Retinal pigment epithelial cell (primary cell): ENCODE data around the gene ADAMTS19.

Source experiments
- DNase-seq: peaks from one replicate; pipeline ENCODE4 v3.0.0-alpha.2; 2010; ENCODE audit warnings: low read depth
- H3K4me3 ChIP-seq: 2 replicates; pipeline ENCODE4 v1.5.1; 2011; ENCODE audit warnings: mild to moderate bottlenecking, low read length, control low read depth, moderate library complexity
- CTCF ChIP-seq: conservative IDR thresholded peaks from 2 replicates; pipeline ENCODE4 v1.5.1; 2011; ENCODE audit warnings: low read depth, low read length, control low read depth, inconsistent platforms

ADAMTS19 gene

DNA sequence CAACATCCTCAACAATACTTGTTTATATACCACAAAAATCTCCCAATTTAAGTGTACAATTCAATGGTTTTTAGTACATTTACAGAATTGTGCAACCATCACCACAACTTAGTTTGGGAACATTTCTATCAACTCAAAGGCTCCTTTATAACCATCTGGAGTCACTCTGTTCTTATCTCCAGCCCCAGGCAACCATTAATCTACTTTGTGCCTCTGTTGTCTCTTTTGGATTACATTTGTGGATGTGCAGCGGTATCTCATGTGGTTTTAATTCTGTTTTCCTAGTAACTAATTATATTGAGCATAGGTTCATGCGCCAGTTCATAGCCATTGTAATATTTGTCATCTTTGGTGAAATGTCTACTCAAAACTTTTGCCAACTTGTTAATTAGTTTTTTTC lies 14.4 kb downstream of the ADAMTS19 start:
- no peak overlapping the region for H3K4me3 ChIP-seq
- no peak for TF ChIP-seq CTCF
- DNase-seq: no peak

DNA sequence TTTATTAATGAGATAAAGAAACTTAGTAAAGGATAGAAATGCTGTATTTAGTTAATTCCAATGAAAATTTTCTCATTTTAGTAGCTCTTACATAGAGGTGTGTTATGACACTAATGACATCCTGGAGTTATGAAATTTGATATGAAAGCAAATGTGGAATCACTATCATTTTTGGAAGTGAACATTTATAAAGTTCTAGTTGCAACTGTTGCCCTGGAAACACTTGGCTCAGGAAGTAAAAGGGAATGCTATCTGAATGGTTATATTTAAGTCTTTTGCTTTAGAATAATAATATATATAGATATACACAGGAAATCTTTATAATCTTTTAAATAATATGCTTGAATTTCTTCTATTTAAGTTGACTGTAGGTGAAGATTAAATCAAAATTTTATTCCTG lies 16.7 kb downstream of the ADAMTS19 start:
- no peak for DNase-seq
- no peak for TF ChIP-seq CTCF
- H3K4me3 ChIP-seq: no peak overlapping the region

- TF ChIP-seq CTCF: no peak
- H3K4me3 ChIP-seq: no peak overlapping the region
- DNase-seq: no peak
These were observed 17.4 kb downstream of the ADAMTS19 start for GRCh38 chr5:129477532-129477931.

DNA sequence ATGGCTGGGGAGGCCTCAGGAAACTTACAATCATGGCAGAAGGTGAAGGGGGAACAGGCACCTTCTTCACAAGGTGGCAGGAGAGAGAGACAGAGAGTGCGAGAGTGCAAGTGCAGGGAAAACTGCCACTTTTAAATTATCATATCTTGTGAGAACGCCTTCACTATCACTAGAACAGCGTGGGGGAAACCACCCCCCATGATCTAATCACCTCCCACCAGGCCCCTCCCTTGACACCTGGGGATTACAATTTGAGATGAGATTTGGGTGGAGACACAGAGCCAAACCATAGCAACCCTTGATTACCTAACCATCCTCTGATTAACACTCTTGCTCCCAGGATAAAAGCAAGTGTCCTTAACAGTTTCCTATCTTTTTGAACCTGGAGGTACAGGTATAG lies 21.1 kb downstream of the ADAMTS19 start:
- no peak for TF ChIP-seq CTCF
- no peak for DNase-seq
- no peak overlapping the region for H3K4me3 ChIP-seq

GRCh38 chr5:129496421-129496820 lies 36.3 kb downstream of the ADAMTS19 start:
- no peak overlapping the region for H3K4me3 ChIP-seq
- DNase-seq: no peak
- no peak for TF ChIP-seq CTCF

GRCh38 chr5:129496864-129497595 lies 36.9 kb downstream of the ADAMTS19 start:
- H3K4me3 ChIP-seq: no peak overlapping the region
- no peak for DNase-seq
- TF ChIP-seq CTCF: no peak

GRCh38 chr5:129499208-129499852 lies 39.2 kb downstream of the ADAMTS19 start:
- no peak for DNase-seq
- no peak overlapping the region for H3K4me3 ChIP-seq
- TF ChIP-seq CTCF: no peak
